Measurements from ENCODE around the gene ADK. TPM values are rescaled to one million over a fixed set of nuclear protein-coding genes. Genes with fewer than 3 reads are reported as not detected.

The ADK gene
- polyA plus RNA-seq, 1 experiment = 19.4 TPM

DNA sequence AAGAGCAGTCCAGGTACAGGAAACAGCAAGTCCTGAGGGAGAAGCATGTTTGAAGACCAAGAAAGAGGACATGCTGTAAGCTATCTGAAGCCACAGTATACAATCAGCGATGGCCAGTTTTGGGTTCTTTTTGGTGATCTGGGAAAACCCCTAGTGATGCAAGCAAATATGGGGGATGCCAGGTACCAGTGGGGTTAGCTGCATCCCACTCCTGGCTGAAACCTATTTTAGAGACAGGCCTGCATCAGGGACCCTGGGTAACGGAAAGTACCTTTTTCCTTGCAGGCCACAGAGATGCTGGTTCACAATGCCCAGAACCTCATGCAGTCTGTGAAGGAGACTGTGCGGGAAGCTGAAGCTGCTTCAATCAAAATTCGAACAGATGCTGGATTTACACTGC lies 33.3 kb upstream of the ADK start:
- ChIA-PET POLR2A (interaction anchor here (0.6 kb wide), 1 partner anchor 250 kb away, joined by 3 read pairs; no protein-coding TSS in a partner anchor), CTCF (interaction anchor here (0.7 to 1.3 kb wide), 5 partner anchors 12 to 982 kb away, joined by 3 read pairs; a partner anchor contains a TSS)
- no peaks in the 10 kb centered on the region for H3K27me3 ChIP-seq (ENCODE audit: control insufficient read depth, insufficient read depth, low read length)
- no peak overlapping the region for H3K4me3 ChIP-seq (ENCODE audit: low read depth, low read length)
- peaks cover 35% of the 10 kb centered on the region for H3K36me3 ChIP-seq (ENCODE audit: control insufficient read depth, insufficient read depth, low read length)
- DNase-seq (ENCODE audit: low read depth) = no peak
- TF ChIP-seq, protein P1, sequence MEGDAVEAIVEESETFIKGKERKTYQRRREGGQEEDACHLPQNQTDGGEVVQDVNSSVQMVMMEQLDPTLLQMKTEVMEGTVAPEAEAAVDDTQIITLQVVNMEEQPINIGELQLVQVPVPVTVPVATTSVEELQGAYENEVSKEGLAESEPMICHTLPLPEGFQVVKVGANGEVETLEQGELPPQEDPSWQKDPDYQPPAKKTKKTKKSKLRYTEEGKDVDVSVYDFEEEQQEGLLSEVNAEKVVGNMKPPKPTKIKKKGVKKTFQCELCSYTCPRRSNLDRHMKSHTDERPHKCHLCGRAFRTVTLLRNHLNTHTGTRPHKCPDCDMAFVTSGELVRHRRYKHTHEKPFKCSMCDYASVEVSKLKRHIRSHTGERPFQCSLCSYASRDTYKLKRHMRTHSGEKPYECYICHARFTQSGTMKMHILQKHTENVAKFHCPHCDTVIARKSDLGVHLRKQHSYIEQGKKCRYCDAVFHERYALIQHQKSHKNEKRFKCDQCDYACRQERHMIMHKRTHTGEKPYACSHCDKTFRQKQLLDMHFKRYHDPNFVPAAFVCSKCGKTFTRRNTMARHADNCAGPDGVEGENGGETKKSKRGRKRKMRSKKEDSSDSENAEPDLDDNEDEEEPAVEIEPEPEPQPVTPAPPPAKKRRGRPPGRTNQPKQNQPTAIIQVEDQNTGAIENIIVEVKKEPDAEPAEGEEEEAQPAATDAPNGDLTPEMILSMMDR (IDR thresholded peaks at IDR 0.05; ENCODE audit: insufficient read depth, low read depth, low read length) = no peak

DNA sequence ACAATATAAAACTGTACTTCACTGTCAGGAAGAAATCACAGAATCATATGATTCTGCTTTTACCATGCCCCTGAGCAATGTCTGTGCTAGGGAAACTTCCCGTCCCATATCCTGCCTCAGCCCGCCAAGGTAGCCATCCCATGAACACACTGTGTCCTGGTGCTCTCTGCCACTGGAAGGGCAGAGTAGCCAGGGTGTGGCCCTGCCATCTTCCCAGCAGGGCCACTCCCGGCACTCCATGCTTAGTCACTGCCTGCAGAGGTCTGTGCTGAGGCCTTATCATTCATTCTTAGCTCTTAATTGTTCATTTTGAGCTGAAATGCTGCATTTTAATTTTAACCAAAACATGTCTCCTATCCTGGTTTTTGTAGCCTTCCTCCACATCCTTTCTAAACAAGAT lies 32.2 kb upstream of the ADK start:
- no peak overlapping the region for H3K4me3 ChIP-seq (ENCODE audit: low read depth, low read length)
- peaks cover 30% of the 10 kb centered on the region for H3K36me3 ChIP-seq (ENCODE audit: control insufficient read depth, insufficient read depth, low read length)
- H3K27me3 ChIP-seq (ENCODE audit: control insufficient read depth, insufficient read depth, low read length) = no peaks in the 10 kb centered on the region
- TF ChIP-seq, protein P1 (IDR thresholded peaks at IDR 0.05; ENCODE audit: insufficient read depth, low read depth, low read length) = no peak
- ChIA-PET POLR2A (no interaction called here), CTCF (interaction anchor here (0.9 to 1.3 kb wide), 2 partner anchors 12 to 13 kb away, joined by 3 to 4 read pairs; no protein-coding TSS in a partner anchor)
- DNase-seq (ENCODE audit: low read depth) = no peak

DNA sequence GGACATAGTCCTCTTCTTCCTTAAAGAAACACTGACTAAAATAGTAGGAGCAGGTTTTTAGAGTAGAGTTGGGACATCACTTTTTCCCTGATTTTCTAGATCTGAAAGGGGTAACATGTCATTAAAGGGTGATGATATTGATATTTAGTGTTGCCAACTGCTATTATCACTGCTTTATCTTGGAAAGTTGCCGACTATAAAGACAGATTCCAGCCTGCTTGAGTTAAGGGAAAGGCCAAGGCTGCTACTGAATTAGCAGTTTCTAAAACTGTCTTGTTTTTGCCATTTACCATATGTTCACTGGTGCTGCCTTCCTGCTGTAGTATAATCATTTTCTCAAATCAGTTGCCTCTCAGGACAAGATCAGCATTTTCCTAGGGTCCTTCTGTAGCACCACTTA lies 30.1 kb upstream of the ADK start:
- peaks cover 20% of the 10 kb centered on the region for H3K36me3 ChIP-seq (ENCODE audit: control insufficient read depth, insufficient read depth, low read length)
- CTCF ChIA-PET = interaction anchor here (0.6 to 1.4 kb wide), 5 partner anchors 10 to 235 kb away, joined by 3 to 5 read pairs (median 3); no protein-coding TSS in a partner anchor
- no peak for DNase-seq (ENCODE audit: low read depth)
- H3K27me3 ChIP-seq (ENCODE audit: control insufficient read depth, insufficient read depth, low read length) = no peaks in the 10 kb centered on the region
- POLR2A ChIA-PET = interaction anchor here (0.6 kb wide), 1 partner anchor 109 kb away, joined by 3 read pairs; no protein-coding TSS in a partner anchor
- H3K4me3 ChIP-seq (ENCODE audit: low read depth, low read length) = no peak overlapping the region
- TF ChIP-seq, protein P1 (IDR thresholded peaks at IDR 0.05; ENCODE audit: insufficient read depth, low read depth, low read length) = no peak

DNA sequence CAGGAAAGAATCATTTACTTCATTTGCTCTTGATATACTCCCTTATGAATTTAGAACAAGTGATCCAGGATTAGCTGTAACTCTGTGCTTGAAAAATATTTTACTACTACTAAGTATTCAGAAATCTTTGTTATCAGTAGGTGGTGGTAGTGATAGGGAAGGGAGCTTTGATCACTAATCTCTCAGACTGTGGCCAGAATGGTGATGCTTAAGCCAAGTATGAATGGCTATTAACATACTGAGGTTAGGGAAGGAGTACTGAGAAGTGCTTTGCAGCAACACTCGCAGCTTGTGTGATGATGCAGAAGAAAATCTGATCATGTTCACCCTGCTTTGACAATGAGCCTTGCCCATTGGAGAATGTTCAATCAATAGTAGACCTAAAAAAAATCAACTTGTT lies 29.7 kb upstream of the ADK start:
- Histone ChIP-seq H3K36me3 (ENCODE audit: control insufficient read depth, insufficient read depth, low read length) (peaks cover 23% of the 10 kb centered on the region), H3K4me3 (ENCODE audit: low read depth, low read length) (no peak overlapping the region), H3K27me3 (ENCODE audit: control insufficient read depth, insufficient read depth, low read length) (no peaks in the 10 kb centered on the region)
- ChIA-PET CTCF (interaction anchor here (0.6 to 2.0 kb wide), 5 partner anchors 10 to 235 kb away, joined by 3 to 5 read pairs (median 3); no protein-coding TSS in a partner anchor), POLR2A (no interaction called here)
- TF ChIP-seq, protein P1 (IDR thresholded peaks at IDR 0.05; ENCODE audit: insufficient read depth, low read depth, low read length) = no peak
- DNase-seq (ENCODE audit: low read depth) = no peak

DNA sequence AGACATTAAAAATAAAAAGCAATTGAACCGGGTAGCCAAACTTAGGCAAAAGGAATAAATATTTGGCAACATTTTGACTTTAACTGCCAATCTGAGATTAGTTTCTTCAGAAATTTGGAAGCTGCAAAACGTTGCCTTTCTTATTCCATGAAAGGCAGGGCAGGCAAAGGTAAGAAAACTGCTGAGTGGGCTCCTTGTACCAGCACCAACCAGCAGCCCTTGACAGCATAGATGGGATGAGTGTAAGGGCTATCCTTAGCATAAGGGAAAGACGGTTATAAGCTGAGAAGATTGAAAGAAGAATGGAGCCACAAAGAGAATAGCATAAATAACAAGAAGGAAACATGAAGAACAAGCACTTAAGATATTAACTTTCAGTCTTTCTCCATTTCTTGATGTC lies 29.0 kb upstream of the ADK start:
- peaks cover 23% of the 10 kb centered on the region for H3K36me3 ChIP-seq (ENCODE audit: control insufficient read depth, insufficient read depth, low read length)
- DNase-seq (ENCODE audit: low read depth) = no peak
- TF ChIP-seq, protein P1 (IDR thresholded peaks at IDR 0.05; ENCODE audit: insufficient read depth, low read depth, low read length) = no peak
- no peak overlapping the region for H3K4me3 ChIP-seq (ENCODE audit: low read depth, low read length)
- POLR2A ChIA-PET = interaction anchor here (0.7 kb wide), 1 partner anchor 23 kb away, joined by 3 read pairs; no protein-coding TSS in a partner anchor
- H3K27me3 ChIP-seq (ENCODE audit: control insufficient read depth, insufficient read depth, low read length) = no peaks in the 10 kb centered on the region
- CTCF ChIA-PET = interaction anchor here (1.0 to 2.0 kb wide), 4 partner anchors 11 to 236 kb away, joined by 3 to 5 read pairs (median 4); no protein-coding TSS in a partner anchor

All from BJ (cell line).